Endothelial cell (in vitro differentiated cells): Measurements from ENCODE around the gene LTBP4. TPM values are rescaled to one million over a fixed set of nuclear protein-coding genes. Genes with fewer than 3 reads are reported as not detected.
A peak's percentile ranks its signal among the peaks of the same experiment; 100 is the strongest.
"Not testable (repeated sequence)": the region's sequence is repeated elsewhere in the genome, so short reads cannot be mapped to it uniquely, and the experiment has no call there.

Experiments used
- DNase-seq: peaks from one replicate; pipeline ENCODE4 v3.0.0; 2021; ENCODE audit warnings: low spot score
- H3K27ac Mint-ChIP-seq: one replicate; pipeline ENCODE4 v1.8.0; 2021; ENCODE audit warnings: mixed read lengths, inconsistent platforms; ENCODE audit not compliant: unreplicated experiment
- H3K27me3 Mint-ChIP-seq: one replicate; pipeline ENCODE4 v1.8.0; 2021; ENCODE audit warnings: mild to moderate bottlenecking, moderate library complexity, mixed read lengths, inconsistent platforms; ENCODE audit not compliant: unreplicated experiment
- H3K36me3 Mint-ChIP-seq: one replicate; pipeline ENCODE4 v1.8.0; 2021; ENCODE audit warnings: mild to moderate bottlenecking, low read depth, mixed read lengths, inconsistent platforms; ENCODE audit not compliant: unreplicated experiment
- H3K4me1 Mint-ChIP-seq: one replicate; pipeline ENCODE4 v1.8.0; 2021; ENCODE audit warnings: mild to moderate bottlenecking, mixed read lengths, inconsistent platforms; ENCODE audit not compliant: unreplicated experiment
- H3K4me3 Mint-ChIP-seq: one replicate; pipeline ENCODE4 v1.8.0; 2021; ENCODE audit warnings: mild to moderate bottlenecking, mixed read lengths, inconsistent platforms; ENCODE audit not compliant: unreplicated experiment
- H3K9me3 Mint-ChIP-seq: one replicate; pipeline ENCODE4 v1.8.0; 2021; ENCODE audit warnings: mixed read lengths, inconsistent platforms; ENCODE audit not compliant: unreplicated experiment
- CTCF ChIP-seq: fragments of 200-600 bp; sonication (generic); IDR thresholded peaks from one replicate; pipeline ENCODE4 v1.5.0; 2021; ENCODE audit warnings: antibody characterized with exemption; ENCODE audit not compliant: unreplicated experiment
- total RNA-seq: library from RNA; stranded (reverse); fragmentation: NEBNext Ultra II Directional; extraction: Animal tissue kit (Norgen Biotek cat#: 25700); gene quantifications from one replicate; pipeline ENCODE4 v1.2.1, GENCODE V29; 2021; ENCODE audit not compliant: unreplicated experiment

Gene LTBP4
- total RNA-seq, 1 donor from 2014 or later, result 175 TPM

- no peaks in the 10 kb centered on the region for H3K4me1 Mint-ChIP-seq
- no peaks in the 10 kb centered on the region for H3K9me3 Mint-ChIP-seq
- peaks cover 8% of the 10 kb centered on the region for H3K27me3 Mint-ChIP-seq
- H3K4me3 Mint-ChIP-seq, result peak overlapping the region; percentile 24
- no peak for TF ChIP-seq CTCF
- peaks cover 25% of the 10 kb centered on the region for H3K36me3 Mint-ChIP-seq
- H3K27ac Mint-ChIP-seq, result no peak overlapping the region
- DNase-seq, result no peak
Observed at GRCh38 chr19:40588110-40588854, 12.9 kb upstream of the LTBP4 start.

- Mint-ChIP-seq H3K27me3 (peaks cover 9% of the 10 kb centered on the region), H3K4me1 (no peaks in the 10 kb centered on the region), H3K4me3 (no peak overlapping the region), H3K27ac (no peak overlapping the region), H3K9me3 (no peaks in the 10 kb centered on the region), H3K36me3 (peaks cover 24% of the 10 kb centered on the region)
- TF ChIP-seq CTCF, result no peak
- no peak for DNase-seq
Observed at GRCh38 chr19:40588926-40589569, 12.1 kb upstream of the LTBP4 start.

- Mint-ChIP-seq H3K4me1 (no peaks in the 10 kb centered on the region), H3K4me3 (no peak overlapping the region), H3K27me3 (peaks cover 13% of the 10 kb centered on the region), H3K36me3 (peaks cover 18% of the 10 kb centered on the region), H3K9me3 (no peaks in the 10 kb centered on the region), H3K27ac (no peak overlapping the region)
- TF ChIP-seq CTCF, result no peak
- DNase-seq, result no peak
Observed at GRCh38 chr19:40589591-40590429, 11.4 kb upstream of the LTBP4 start.

GRCh38 chr19:40590464-40591265 lies 10.5 kb upstream of the LTBP4 start:
- DNase-seq, result no peak
- Mint-ChIP-seq H3K9me3 (no peaks in the 10 kb centered on the region), H3K4me3 (no peak overlapping the region), H3K4me1 (no peaks in the 10 kb centered on the region), H3K27me3 (peaks cover 13% of the 10 kb centered on the region), H3K27ac (no peak overlapping the region), H3K36me3 (peaks cover 18% of the 10 kb centered on the region)
- no peak for TF ChIP-seq CTCF

- not testable (repeated sequence) for DNase-seq, H3K4me1 Mint-ChIP-seq, H3K9me3 Mint-ChIP-seq, H3K4me3 Mint-ChIP-seq, H3K27ac Mint-ChIP-seq
- Mint-ChIP-seq H3K36me3 (peaks cover 12% of the 10 kb centered on the region), H3K27me3 (peaks cover 13% of the 10 kb centered on the region)
Observed at GRCh38 chr19:40591724-40592123, 9.4 kb upstream of the LTBP4 start.
